HG02938 (cell line): ENCODE results near the gene ANKRD39.
A peak's percentile ranks its signal among the peaks of the same experiment; 100 is the strongest.

Source experiments
- ATAC-seq: cut with Tn5 transposase; IDR thresholded peaks from one replicate; pipeline ENCODE4 v1.9.1; 2021; ENCODE audit warnings: mild to moderate bottlenecking, moderate library complexity; ENCODE audit not compliant: unreplicated experiment

Gene ANKRD39

DNA sequence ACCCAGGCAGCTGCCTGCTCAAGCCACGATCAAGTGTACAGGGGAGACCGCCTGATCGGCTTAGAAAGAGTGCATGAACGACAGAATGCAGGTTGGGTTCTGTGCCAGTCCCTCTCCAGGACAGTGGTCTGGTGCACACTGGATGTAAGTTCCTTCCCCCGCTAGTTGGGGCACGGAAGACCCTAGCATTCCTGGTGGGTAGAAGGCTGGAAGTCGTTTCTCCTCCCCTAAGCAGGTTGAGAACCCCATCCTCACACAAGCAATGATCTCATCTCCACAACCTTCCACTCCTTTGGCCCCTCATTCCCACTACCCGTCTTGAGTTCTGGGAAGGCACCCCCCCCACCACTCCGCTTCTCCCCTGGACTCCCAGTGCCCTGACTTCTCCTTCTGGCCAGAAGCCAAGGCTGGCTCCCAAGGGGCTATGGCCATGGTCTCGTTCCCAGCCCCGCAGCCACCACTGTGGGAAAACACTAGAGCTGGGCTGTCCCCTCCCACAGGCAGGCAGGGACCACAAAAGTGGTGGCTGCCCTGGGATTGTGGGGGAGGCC is 1.4 kb upstream of the ANKRD39 start:
- ATAC-seq = no peak

DNA sequence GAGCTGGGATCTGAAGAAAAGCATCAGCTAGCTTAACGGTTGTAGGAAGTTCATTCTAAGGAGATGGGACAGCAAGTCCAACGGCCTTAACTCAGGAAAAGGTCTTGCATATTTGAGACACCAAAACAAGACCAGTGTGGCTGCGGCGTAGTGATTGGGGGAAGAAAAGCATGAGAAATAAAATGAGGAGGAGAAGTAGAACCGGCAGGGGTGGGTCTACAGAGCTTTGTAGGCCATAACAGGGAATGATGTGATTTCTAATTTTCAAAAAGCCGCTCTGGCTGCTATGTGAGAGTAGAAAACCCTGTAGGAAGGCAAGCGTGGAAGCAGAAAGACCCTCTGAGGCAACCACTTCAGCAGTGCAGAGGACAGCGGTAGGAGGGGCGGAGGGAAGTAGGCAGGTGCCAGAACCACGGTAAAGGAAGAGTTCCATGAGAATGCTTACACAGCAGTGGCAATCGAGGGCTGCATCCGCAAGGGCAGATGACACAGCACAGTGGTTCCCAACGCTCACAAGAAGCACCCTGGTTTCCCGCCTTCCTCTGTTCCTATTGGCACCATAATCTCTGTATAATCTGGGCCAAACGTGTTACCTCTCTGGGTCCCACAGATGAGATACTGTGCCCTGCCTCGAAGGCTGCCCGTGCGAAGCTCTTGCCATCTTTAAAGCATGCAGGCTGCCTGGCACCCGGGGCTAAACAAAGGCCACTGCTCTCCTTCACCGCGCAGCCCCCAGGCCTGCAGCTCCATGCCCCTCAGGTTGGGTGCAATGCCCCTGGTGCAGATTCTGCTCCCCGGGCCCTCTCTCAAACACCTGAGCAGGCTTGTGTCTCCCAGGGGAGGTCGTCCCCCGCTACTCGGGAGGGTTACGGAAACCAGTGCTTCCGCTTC is 795 bp downstream of the ANKRD39 start:
- peak; percentile 20 for ATAC-seq

DNA sequence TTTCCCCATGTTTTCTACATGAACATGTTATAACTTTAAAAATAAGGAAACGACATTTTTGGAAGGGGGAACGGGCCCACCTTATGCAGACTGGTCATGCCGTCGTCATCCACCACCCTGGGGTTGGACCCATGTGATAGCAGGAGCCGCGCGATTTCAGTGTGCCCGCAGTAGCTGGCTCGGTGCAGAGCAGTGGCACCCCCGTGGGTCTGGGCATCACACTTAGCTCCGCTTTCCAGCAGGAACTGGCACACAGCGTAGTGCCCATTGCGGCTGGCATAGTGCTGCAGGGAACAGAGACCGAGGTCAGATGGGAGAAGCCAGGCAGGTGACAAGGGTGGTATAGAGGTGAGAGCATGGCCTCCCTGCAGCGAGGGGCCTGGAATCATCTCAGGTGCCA is 4.5 kb downstream of the ANKRD39 start:
- ATAC-seq = no peak

DNA sequence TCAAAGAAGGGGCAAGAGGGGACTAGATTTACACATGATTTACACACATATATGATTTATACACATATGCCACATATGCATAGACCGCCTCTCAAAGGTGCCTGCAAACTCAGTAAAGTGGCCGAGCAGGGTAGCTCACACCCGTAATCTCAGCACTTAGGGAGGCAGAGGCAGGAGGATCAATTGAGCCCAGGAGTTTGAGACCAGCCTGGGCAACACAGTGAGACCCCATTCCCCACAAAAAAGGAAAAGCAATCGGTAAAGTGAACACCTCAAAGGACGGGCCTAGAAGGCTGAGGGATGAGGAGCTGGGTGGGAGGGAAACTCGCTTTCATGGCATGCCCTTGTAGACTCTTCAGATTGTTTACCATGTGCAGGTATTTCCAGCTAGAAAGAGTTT is 5.1 kb downstream of the ANKRD39 start:
- no peak for ATAC-seq

DNA sequence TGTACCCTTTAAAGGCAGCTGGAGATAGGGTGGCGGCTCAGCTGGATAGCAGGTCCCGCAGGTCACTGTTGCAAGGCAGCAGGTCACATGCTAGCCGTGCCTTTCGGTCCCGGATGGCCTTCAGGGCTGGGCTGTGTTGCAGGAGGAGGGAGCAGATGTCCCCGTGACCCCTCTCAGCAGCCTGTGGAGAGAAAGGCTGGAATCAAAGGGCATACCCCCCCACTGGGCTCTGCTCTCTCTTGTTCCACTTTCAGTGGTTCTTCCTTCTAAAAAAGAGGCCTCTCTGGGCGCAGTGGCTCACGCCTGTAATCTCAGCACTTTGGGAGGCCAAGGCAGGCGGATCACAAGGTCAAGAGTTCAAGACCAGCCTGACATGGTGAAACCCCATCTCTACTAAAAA is 9.6 kb downstream of the ANKRD39 start:
- ATAC-seq = no peak

DNA sequence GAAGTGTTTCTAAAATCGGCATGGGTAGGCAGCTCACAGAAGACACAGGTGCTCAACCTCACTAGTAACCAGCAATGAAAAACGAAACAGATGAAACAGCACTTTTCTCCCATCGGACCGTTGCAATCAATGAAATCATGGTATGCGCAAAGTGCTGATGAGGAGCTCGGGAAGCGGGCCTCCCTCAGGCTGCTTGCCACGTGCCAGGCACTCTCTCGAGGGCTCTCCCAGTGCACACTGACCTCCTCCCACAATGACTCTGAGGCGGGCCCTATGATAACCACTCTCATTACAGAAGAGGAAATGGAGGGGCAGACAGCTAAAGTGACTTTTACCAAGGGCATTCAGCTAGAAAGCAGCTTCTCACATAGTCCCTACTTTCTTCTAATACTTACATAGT is 10.2 kb downstream of the ANKRD39 start:
- ATAC-seq = no peak

DNA sequence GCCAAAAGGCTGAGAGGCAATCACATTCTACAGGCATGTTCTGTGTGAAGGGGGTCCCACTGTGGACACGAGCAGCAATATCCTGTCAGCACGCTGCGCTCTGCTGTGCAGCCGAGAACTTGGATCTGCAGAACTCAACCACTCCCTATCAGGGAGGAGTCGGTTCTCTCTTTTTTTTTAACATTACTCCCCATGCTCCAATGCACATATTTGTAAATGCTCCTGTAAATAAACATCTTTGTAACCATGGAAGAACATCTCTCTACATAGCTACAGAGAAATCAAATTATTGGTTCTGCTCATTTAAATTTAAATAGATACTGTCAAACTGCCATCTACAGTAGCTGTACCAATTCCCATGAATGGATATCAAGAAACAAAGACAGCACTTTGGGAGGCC is 11.0 kb downstream of the ANKRD39 start:
- no peak for ATAC-seq

DNA sequence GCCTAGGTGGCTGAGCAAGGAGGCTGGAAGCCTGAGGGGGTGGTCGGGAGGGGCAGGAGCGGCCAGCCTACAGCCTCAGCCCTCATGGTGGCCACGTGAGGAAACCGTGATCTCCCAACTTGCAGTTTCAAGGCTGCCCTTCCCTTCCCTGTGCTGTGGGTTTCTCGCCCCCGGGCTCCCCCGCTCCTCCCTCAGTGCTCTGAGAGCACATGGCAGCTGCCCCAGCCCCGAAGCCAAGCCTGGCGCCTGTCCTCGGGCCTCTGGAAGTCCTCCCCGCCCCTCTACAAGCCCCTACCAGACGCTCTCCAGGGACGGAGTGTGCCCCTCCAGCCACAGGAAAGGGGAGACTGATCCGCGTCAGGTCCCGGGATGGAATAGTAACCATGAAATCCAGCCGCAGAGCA is 13.4 kb downstream of the ANKRD39 start:
- no peak for ATAC-seq

DNA sequence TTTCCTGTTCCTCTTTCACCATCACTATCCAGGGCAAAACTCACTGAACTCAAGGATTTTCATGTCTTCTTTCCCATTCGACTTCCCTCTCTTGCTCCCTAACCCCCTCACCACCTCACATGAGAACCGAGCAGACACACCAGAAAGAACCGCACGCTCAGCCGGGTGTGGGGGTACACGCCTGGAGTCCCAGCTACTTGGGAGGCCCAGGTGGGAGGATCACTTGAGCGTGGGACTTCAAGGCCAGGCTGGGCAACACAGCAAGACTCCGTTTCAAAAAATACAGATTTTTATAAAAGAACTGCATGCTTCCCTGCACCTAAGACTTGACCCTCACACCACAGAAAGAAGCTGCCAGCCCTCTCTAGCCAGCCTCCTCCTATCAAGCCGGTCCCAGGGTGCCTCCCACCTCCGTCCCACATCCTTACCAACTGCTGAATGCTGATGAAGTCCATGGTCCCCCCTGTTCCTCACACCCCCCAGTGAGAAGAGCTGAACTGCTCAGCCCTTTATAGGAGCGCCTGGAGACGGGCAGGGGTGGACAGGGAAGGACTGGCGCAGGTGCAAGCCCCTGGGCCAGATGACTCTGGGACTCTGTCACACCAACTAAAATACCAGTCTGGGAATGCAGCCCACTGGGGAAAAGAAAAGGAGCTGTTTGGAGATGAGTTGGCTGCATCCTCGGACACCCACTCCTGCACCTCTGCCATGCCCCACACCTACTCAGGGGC is 14.1 kb downstream of the ANKRD39 start, which contains the start of gene ANKRD23:
Gene ANKRD23 (minus strand): TSS at position 484 of the 731 bp plus-strand sequence. CDS start 29 bp downstream, at position 455.
- no peak for ATAC-seq

DNA sequence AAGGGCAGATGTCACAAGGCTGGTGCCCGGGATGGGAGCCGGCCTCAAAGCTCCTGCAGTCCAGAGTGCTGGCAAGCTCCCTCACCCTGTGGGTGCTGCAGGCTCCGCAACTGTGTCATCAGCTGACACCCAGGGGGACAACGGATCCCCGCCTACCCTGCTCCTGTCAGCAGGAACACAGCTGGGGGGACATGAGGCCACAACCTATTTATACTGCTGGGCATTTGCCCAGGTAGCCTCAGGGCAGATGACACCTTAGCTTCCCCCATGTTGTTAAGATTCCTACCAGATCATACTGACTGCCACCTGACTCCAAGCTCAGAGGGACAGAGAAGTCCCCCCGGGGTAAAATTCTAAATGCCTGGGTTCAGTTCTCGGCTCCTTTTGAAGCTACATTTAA is 15.2 kb downstream of the ANKRD39 start:
- no peak for ATAC-seq

DNA sequence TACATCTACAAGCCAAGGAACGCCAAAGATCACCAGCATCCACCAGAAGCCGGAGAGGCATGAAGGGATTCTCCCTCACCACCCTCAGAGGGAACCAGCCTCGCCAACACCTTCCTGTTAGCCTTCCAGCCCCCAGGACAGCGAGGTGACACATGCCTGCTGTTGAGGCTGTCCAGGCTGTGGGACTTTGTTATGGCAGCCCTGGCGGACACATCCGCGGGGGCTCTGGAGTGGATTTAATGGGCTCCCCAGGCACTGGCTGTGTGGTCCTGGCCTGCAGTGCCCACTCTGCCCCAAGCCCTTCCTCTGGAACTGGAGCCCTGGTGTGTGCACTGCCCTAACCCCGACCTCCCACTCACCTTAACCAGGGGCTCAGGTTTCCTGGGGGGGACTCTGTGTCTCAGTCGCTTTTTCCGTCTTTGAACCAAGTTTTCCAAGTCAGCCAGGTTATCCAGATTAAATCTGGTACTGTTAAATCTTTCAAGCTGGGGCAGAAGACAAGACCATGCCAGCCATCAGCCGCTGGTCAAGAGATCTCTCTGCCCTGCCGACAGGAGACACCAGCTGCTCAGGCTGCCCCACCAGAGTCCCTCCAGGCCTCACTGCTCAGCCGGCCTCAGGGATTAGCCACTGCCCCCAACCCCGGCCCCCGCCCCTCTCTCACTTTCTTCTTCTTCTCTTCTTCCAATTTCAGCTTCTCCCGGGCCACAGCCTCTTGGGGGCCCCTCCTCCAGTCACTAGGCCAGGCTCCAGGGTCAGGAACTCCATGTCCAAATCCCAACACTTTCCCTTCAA is 15.9 kb downstream of the ANKRD39 start:
- no peak for ATAC-seq

DNA sequence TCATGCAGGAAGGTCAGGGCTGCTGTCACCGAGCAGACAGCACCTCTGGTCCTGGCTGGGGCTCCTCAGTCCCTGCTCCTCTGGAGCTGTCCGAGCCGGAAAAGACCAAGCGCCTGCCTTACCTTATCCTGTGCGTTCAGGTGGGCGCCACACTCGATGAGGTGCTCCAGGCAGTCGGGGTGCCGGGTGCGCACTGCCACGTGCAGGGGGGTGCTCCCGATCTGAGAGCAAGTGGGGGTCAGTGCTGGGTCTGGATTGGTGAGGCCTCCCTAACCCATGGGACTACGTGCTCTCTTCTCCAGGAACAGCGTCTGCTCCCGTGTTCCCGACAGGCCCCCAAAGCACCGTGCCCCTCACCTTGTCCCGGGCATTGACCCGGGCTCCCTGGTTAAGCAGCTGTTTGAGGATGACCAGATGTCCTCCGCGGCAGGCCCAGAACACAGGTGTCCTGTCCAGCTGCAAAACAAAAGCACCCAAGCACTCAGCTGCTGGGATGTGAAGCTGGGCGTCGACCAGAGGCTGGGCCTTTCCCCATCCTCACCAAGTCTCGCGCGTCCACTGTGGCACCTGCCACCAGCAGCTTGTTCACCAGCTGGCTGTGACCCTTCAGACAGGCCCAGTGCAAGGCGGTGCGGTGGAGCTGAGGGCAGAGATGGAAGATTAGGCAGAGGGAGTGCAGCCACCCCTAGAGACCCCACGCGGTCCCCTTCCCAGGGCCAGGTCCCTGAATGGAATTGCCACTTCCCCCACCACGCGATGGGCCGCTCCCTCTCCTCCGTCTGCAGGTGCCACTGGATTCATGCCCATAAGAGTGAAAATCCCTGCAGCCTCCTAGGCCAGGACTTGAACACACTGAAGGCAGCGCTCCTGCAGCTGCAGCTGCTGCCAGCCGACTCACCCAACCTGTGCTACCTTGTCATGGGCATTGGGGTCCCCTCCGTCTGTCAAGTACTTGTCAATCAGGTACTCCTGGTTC is 17.7 kb downstream of the ANKRD39 start:
- no peak for ATAC-seq

DNA sequence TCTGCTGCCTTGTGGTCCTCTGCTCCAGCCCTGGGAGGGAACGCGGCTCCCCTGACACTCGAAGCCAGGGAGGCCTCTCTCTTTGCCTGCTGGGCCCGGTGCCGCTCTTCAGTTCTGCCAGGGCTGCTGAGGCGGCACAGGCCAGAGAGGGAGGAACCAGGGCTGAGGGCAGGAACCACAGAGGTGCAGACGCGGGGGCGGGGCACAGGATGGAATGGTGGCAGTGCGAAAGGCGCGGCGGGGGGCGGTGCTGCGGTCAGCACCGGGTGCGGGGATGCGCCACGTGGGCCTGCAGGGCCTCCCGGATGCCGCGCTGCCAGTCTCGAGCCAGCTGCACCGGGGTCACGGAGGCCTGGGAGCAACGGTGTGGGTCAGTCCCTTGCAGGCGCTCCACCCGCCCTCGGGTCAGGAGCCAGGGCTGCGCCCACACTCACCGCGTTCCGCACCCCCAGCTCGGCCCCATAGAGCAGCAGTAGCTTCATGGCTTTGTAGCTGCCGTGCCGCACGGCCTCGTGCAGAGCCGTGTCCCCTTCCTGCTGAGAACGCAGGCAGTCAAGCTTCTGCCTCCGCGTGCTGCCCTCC is 18.4 kb downstream of the ANKRD39 start:
- no peak for ATAC-seq

DNA sequence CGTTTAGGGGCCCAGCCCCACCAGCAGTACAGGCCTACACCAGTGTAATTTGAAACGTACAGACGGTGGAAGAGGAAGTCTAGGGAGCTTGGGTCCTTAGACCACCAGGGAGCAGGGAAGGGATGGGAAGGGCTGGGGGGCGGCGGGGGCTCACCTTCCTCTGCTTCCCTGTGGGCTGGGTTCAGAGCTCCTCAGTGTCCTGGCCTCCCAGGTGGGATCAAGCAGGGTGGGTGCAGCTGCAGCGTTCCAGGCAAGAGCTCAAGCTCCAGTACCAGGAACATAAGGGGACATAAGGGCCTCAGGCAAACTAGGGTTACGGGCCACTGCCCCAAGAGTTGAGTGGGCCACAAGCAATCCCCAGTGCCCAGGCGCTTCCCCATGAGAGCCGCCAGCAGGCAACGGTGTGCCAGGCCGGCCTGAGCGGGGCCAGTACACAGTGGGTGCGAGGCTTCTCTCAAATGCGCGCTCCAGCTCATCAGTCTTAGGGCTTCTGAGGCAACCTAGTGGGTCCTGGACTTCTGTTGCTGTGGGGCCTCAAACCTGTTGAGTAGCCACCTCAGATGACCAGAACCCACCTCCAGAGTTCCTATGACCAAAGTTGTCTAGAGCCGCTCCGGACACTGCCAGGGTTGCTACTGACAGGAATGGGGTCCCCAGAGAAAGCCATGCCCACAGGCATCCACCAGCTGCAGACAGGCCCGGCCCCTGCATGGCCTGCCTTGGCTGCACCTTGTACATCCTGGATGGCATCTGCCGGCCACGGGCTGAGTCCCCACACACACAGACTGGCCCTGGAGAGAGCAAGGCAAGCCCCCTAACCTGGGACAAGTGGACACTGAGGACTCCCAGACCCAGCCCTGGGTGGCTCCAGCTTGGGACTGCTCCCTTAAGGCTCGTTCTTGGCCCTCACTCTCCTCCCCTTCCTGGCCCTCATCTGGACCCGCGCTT is 19.2 kb downstream of the ANKRD39 start:
- ATAC-seq = no peak

DNA sequence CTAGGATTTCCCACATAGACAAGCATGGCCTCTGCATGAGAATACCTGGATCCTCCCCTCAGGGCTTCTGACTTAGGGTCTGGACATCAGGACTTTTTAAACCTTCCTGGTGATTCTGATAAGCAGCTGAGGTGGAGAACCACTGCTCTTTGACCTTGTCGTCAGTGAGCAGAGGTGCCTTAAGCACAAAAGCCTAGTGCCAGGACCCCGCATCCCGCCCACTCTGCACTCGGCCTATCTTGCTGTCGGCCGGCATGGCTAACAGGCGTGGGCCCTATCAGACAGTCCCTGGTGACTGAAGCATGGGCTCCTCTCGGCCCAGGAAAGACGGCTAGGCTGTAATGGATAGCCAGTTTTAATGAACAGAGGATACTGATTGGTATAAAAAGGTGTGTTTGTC is 20.2 kb downstream of the ANKRD39 start:
- ATAC-seq = no peak

DNA sequence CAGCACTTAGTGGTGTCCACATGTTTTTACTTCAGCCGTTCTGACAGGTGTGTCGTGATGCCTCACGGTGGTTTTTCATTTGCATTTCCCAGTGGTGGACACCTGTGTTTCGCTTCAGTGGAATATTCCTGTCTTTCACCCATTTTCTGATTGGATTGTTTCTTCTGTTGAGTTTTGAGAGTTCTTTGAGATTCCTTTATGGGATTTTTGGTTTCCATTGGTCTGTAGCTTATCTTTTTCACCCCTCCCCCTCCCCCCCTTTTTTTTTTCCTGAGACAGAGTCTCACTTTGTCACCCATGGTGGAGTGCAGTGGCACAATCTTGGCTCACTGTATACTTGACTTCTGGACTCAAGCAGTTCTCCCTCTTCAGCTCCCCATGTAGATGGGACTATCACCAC is 22.0 kb downstream of the ANKRD39 start:
- no peak for ATAC-seq

DNA sequence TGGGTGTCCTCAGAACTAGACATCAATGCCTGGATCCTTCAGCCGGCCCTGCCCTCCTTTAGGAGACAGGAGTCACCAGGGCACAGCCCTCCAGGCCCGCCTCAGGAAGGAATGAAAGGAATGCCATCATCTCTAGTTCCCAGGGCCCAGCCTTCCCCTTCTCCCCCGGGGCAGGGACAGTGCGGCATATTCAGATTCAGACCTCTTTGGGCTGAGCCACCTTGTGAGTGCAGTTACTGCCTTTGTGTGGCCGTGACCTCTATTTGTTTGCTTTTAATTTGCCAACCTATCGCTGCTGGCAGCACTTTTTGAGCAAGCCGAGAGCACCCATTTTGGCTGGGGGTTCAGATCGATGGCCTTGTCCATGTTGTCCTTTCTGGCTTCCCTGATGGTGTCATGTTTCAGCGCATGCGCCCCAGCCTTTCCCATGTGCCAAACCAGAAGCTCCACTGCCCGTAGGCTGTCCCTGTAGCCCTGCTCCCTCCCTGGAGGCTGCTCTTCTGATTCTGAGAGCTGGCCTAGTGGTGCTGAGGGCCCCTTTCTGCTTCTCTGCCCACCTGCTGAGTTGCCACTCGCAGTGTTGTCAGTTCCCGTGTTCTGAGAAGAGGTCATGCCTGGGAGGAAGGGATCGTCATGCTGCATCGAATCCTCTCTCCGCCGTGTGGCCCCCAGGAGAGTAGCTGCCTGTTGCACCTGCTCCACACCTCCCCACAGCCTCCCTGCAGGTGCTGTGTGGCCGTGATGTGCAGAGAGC is 24.9 kb downstream of the ANKRD39 start:
- ATAC-seq = no peak

DNA sequence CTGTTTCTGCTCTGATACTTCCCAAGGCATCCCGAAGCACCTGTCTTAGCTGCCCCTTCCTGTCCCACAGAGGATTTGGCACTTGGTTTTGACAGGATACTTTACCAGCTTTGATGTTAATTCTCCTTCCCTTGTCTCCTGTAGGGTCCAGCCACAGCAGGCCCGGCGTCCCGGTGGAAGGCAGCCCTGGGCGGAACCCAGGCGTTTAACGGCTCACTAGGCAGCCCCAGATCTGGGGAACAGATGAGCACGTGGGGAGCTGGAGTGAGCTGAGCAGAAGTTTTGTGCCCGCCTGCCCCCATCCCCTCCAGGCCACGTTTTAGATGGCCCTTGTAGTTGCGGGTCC is 25.4 kb downstream of the ANKRD39 start:
- ATAC-seq = no peak
